Measurements from ENCODE around the gene DCLK1.

Gene DCLK1

DNA sequence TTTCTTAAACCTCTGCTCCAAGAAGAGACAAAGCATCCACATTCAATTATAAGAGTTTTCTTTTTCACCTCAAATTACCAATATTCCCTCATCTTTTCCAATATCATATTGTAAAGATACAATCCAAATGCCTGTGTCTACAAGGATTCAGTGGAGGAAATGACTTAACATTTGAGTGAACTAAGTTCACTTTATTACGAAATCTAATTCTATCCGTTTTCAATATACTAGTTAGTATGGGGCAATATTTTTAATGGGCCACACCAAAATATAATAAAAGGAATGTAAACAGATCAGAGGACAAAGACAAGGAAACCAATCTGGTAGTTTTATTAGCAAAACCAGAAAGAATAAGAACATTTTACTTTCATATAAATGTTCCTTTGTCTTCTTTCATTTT, 136.0 kb downstream of the DCLK1 start:
- TF ChIP-seq, protein P1, sequence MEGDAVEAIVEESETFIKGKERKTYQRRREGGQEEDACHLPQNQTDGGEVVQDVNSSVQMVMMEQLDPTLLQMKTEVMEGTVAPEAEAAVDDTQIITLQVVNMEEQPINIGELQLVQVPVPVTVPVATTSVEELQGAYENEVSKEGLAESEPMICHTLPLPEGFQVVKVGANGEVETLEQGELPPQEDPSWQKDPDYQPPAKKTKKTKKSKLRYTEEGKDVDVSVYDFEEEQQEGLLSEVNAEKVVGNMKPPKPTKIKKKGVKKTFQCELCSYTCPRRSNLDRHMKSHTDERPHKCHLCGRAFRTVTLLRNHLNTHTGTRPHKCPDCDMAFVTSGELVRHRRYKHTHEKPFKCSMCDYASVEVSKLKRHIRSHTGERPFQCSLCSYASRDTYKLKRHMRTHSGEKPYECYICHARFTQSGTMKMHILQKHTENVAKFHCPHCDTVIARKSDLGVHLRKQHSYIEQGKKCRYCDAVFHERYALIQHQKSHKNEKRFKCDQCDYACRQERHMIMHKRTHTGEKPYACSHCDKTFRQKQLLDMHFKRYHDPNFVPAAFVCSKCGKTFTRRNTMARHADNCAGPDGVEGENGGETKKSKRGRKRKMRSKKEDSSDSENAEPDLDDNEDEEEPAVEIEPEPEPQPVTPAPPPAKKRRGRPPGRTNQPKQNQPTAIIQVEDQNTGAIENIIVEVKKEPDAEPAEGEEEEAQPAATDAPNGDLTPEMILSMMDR (conservative IDR thresholded peaks at IDR 0.05; ENCODE audit: low read depth, low read length) = no peak
- Histone ChIP-seq H4K20me1 (ENCODE audit: insufficient read depth) (no peaks in the 10 kb centered on the region), H3K36me3 (ENCODE audit: insufficient read depth) (no peaks in the 10 kb centered on the region), H3K9ac (no peak overlapping the region), H3K27ac (no peak overlapping the region), H3K4me1 (ENCODE audit: low read depth, poor library complexity, severe bottlenecking) (no peaks in the 10 kb centered on the region), H3K4me3 (IDR thresholded peaks at IDR 0.05; ENCODE audit: insufficient read depth, low read depth, low read length) (no peak overlapping the region), H3K4me2 (no peak overlapping the region), H2AFZ (ENCODE audit: low read depth) (no peak overlapping the region), H3K79me2 (ENCODE audit: insufficient read depth, low read depth) (no peaks in the 10 kb centered on the region), H3K27me3 (ENCODE audit: insufficient read depth, low read depth) (no peaks in the 10 kb centered on the region)

DNA sequence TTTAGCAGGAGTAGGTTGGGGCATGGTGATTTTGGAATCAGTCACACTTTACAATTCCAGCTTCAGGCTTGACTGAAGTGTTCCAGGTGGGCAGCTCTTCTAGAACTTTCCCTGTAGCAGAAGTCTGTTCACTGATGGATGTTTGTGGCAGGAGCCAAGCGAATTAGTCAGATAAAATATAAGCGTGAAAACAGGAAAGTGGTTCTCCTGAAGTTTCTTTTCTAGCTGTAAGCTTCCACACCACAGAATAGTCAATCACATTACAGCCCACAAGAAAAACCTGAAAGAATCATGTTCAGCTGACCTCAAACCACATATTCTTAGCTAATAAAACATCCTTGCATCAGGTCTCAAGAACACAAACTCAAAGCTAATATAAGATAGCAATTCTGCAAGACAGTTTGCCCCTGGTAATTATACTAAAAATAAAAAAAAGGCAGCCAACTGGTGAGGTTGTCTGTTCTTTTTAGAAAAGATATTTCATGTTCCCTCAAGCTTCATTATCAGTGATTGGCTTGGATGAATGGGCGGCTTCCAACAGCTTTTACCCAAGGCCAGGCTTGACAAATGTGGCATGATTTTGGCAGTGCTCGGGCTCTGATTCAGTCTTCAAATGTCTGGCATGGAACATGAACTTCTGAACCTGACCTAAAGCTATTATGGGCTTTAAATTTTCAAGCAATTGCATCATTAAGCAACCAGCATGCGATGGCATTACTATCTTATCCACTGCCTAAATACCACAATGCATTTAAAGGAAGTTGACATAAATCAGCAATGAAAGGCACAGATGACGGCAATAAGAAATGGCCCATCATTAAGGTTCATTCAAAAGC, 136.8 kb downstream of the DCLK1 start:
- H3K79me2 ChIP-seq (ENCODE audit: insufficient read depth, low read depth) = no peaks in the 10 kb centered on the region
- no peak overlapping the region for H3K4me2 ChIP-seq
- TF ChIP-seq, protein P1 (conservative IDR thresholded peaks at IDR 0.05; ENCODE audit: low read depth, low read length) = no peak
- H3K27ac ChIP-seq = no peak overlapping the region
- H3K4me3 ChIP-seq (IDR thresholded peaks at IDR 0.05; ENCODE audit: insufficient read depth, low read depth, low read length) = no peak overlapping the region
- no peaks in the 10 kb centered on the region for H3K36me3 ChIP-seq (ENCODE audit: insufficient read depth)
- no peaks in the 10 kb centered on the region for H4K20me1 ChIP-seq (ENCODE audit: insufficient read depth)
- H2AFZ ChIP-seq (ENCODE audit: low read depth) = no peak overlapping the region
- H3K4me1 ChIP-seq (ENCODE audit: low read depth, poor library complexity, severe bottlenecking) = no peaks in the 10 kb centered on the region
- no peaks in the 10 kb centered on the region for H3K27me3 ChIP-seq (ENCODE audit: insufficient read depth, low read depth)
- no peak overlapping the region for H3K9ac ChIP-seq

DNA sequence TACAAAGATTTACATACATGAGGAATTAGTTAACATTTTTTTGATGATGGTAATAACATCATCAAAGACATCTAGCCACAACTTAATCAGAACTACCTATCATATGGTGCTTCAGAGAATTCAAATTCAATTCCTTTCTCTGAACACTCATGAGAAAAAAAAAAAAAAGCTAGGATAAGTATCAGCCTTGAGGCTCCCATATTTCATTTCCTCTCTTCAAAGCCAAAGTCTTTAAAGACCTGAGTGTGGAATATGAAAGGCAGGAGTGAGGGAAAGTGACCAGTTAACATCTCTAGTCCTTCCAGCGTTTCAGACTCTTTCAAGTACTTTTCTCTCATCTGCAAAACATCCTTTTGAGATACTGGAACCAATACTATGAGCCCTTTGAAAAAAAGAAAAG, 137.5 kb downstream of the DCLK1 start:
- H3K4me2 ChIP-seq = no peak overlapping the region
- H3K4me3 ChIP-seq (IDR thresholded peaks at IDR 0.05; ENCODE audit: insufficient read depth, low read depth, low read length) = no peak overlapping the region
- no peaks in the 10 kb centered on the region for H3K4me1 ChIP-seq (ENCODE audit: low read depth, poor library complexity, severe bottlenecking)
- H3K9ac ChIP-seq = no peak overlapping the region
- TF ChIP-seq, protein P1 (conservative IDR thresholded peaks at IDR 0.05; ENCODE audit: low read depth, low read length) = no peak
- H3K79me2 ChIP-seq (ENCODE audit: insufficient read depth, low read depth) = no peaks in the 10 kb centered on the region
- no peaks in the 10 kb centered on the region for H3K36me3 ChIP-seq (ENCODE audit: insufficient read depth)
- H3K27me3 ChIP-seq (ENCODE audit: insufficient read depth, low read depth) = no peaks in the 10 kb centered on the region
- H3K27ac ChIP-seq = no peak overlapping the region
- H2AFZ ChIP-seq (ENCODE audit: low read depth) = no peak overlapping the region
- no peaks in the 10 kb centered on the region for H4K20me1 ChIP-seq (ENCODE audit: insufficient read depth)

DNA sequence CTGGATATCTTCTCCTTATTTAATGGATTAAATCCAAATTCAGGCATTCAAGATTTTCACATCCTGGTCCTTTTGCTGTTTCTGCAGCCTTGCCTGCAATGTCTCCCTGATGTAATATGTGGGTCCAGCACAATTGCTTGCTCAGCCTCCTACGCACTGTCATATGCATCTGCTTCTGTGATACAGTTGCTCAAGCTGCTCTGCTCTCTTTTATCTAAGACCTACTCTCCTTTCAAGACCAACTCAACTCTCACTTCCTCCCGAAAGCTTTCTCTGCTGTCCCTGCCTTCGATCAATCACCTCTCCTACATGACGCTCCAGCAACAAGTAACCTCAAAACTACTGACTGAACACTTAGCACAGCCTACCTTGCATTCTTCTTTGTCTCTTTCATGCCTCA, 138.2 kb downstream of the DCLK1 start:
- H3K4me2 ChIP-seq = no peak overlapping the region
- H3K27ac ChIP-seq = no peak overlapping the region
- no peak overlapping the region for H3K9ac ChIP-seq

More for the DNA sequence above, 138.2 kb downstream of the DCLK1 start:
- no peak overlapping the region for H3K4me3 ChIP-seq (IDR thresholded peaks at IDR 0.05; ENCODE audit: insufficient read depth, low read depth, low read length)
- no peaks in the 10 kb centered on the region for H4K20me1 ChIP-seq (ENCODE audit: insufficient read depth)
- no peaks in the 10 kb centered on the region for H3K36me3 ChIP-seq (ENCODE audit: insufficient read depth)
- no peaks in the 10 kb centered on the region for H3K27me3 ChIP-seq (ENCODE audit: insufficient read depth, low read depth)
- H3K79me2 ChIP-seq (ENCODE audit: insufficient read depth, low read depth) = no peaks in the 10 kb centered on the region
- no peak overlapping the region for H2AFZ ChIP-seq (ENCODE audit: low read depth)
- TF ChIP-seq, protein P1 (conservative IDR thresholded peaks at IDR 0.05; ENCODE audit: low read depth, low read length) = no peak
- H3K4me1 ChIP-seq (ENCODE audit: low read depth, poor library complexity, severe bottlenecking) = no peaks in the 10 kb centered on the region
